Left lung (tissue), 10 donors: ENCODE results near the gene PROSER2. TPM values are rescaled to one million over a fixed set of nuclear protein-coding genes. Genes with fewer than 3 reads are reported as not detected.

Experiments
- ATAC-seq: fragments of 200-7000 bp; cut with Tn5 transposase; one replicate; pipeline ENCODE4 v1.9.1; 2020; ENCODE audit warnings: moderate library complexity
- DNase-seq, 4 donors: peaks; one replicate each; pipeline ENCODE4 v3.0.0-alpha.2; 2013 to 2020
- H3K27ac ChIP-seq, 2 donors: fragments of 200-600 bp; sonication (generic) in 1 of 2; one replicate each; pipeline versions ENCODE4 v1.5.0 to v1.8.0; 2020 to 2021
- H3K27me3 ChIP-seq, 2 donors: fragments of 200-600 bp; sonication (generic) in 1 of 2; one replicate each; pipeline versions ENCODE4 v1.5.0 to v1.8.0; 2020 to 2021
- H3K36me3 ChIP-seq, 2 donors: fragments of 200-600 bp; sonication (generic) in 1 of 2; one replicate each; pipeline versions ENCODE4 v1.5.0 to v1.8.0; 2020 to 2021
- H3K4me1 ChIP-seq, 2 donors: fragments of 200-600 bp; one replicate each; pipeline ENCODE4 v1.8.0; 2021
- H3K4me3 ChIP-seq, 2 donors: fragments of 200-600 bp; sonication (generic) in 1 of 2; one replicate each; pipeline versions ENCODE4 v1.5.0 to v1.8.0; 2020 to 2021; ENCODE audit warnings: mild to moderate bottlenecking in 1 of 2
- H3K9me3 ChIP-seq, 2 donors: fragments of 200-600 bp; sonication (generic) in 1 of 2; one replicate each; pipeline versions ENCODE4 v1.5.0 to v1.8.0; 2020 to 2021
- CTCF ChIP-seq, 2 donors: fragments of 200-600 bp; sonication (generic) in 1 of 2; IDR thresholded peaks; one replicate each; pipeline versions ENCODE4 v1.5.0 to v1.8.0; 2021; ENCODE audit warnings: antibody characterized with exemption in 2 of 2
- intact Hi-C, 2 donors: fragments of 100-400 bp; cut with DNase I; formaldehyde crosslinking; loops; one replicate each; pipeline versions ENCODE4 v1.11.2 to v1.14.2; 2022
- polyA plus RNA-seq, 6 donors: library from polyadenylated mRNA; unstranded; fragments of 120-200 nt; gene quantifications; one replicate each; pipeline ENCODE4 v1.2.1, GENCODE V29; 2013; ENCODE audit not compliant: insufficient read length in 6 of 6
- total RNA-seq, 2 donors: library from RNA; stranded (reverse); fragmentation: NEBNext Ultra II Directional; extraction: Animal tissue kit (Norgen Biotek cat#: 25700); gene quantifications; one replicate each; pipeline ENCODE4 v1.2.1, GENCODE V29; 2021
- donor health status: DM: no; HTN: yes; CAD: no.
- donor health status: DM: no; HTN: no; CAD: no.

The PROSER2 gene
- total and polyA plus RNA-seq, 8 donors = 2.0 to 14.8 (median 3.1) TPM

GRCh38 chr10:11895108-11895466, 71.9 kb downstream of the PROSER2 start:
- Histone ChIP-seq H3K27me3 (no peaks in the 10 kb centered on the region), H3K36me3 (no peaks in the 10 kb centered on the region), H3K27ac (no peak overlapping the region), H3K4me1 (no peaks in the 10 kb centered on the region), H3K4me3 (no peak overlapping the region), H3K9me3 (no peaks in the 10 kb centered on the region)
- TF ChIP-seq CTCF (IDR thresholded peaks at IDR 0.05) = no peak
- peak in 1 of 4 donors; percentile 43 for DNase-seq
- ATAC-seq = no peak
- intact Hi-C loops = no loop called here

GRCh38 chr10:11895598-11895997, 72.4 kb downstream of the PROSER2 start:
- DNase-seq (no peak), ATAC-seq (no peak)
- Histone ChIP-seq H3K4me3 (no peak overlapping the region), H3K4me1 (no peaks in the 10 kb centered on the region), H3K9me3 (no peaks in the 10 kb centered on the region), H3K36me3 (no peaks in the 10 kb centered on the region), H3K27me3 (no peaks in the 10 kb centered on the region), H3K27ac (no peak overlapping the region)
- intact Hi-C loops = no loop called here
- no peak for TF ChIP-seq CTCF (IDR thresholded peaks at IDR 0.05)

GRCh38 chr10:11896549-11897200, 73.5 kb downstream of the PROSER2 start:
- no peaks in the 10 kb centered on the region for H3K36me3 ChIP-seq
- no peaks in the 10 kb centered on the region for H3K4me1 ChIP-seq
- H3K4me3 ChIP-seq = no peak overlapping the region
- TF ChIP-seq CTCF (IDR thresholded peaks at IDR 0.05) = no peak
- ATAC-seq (no peak), DNase-seq (no peak)
- intact Hi-C loops = no loop called here
- H3K27me3 ChIP-seq = no peaks in the 10 kb centered on the region
- no peak overlapping the region for H3K27ac ChIP-seq
- no peaks in the 10 kb centered on the region for H3K9me3 ChIP-seq

- H3K9me3 ChIP-seq = no peaks in the 10 kb centered on the region
- DNase-seq = no peak
- H3K36me3 ChIP-seq = no peaks in the 10 kb centered on the region
- no peak for ATAC-seq
- H3K4me3 ChIP-seq = no peak overlapping the region
- H3K27ac ChIP-seq = peak overlapping the region in 1 of 2 donors; percentile 63
- H3K27me3 ChIP-seq = no peaks in the 10 kb centered on the region
- TF ChIP-seq CTCF (IDR thresholded peaks at IDR 0.05) = no peak
- H3K4me1 ChIP-seq = no peaks in the 10 kb centered on the region
- intact Hi-C loops = no loop called here
These were observed 74.8 kb downstream of the PROSER2 start for GRCh38 chr10:11898033-11898371.

GRCh38 chr10:11898372-11899066, 75.4 kb downstream of the PROSER2 start:
- H3K27me3 ChIP-seq = no peaks in the 10 kb centered on the region
- DNase-seq (peak in 3 of 4 donors; percentile 36 to 81 (median 72)), ATAC-seq (peak; percentile 89)
- H3K4me3 ChIP-seq = no peak overlapping the region
- H3K9me3 ChIP-seq = no peaks in the 10 kb centered on the region
- H3K4me1 ChIP-seq = no peaks in the 10 kb centered on the region
- TF ChIP-seq CTCF (IDR thresholded peaks at IDR 0.05) = no peak
- H3K36me3 ChIP-seq = no peaks in the 10 kb centered on the region
- intact Hi-C loops = no loop called here
- H3K27ac ChIP-seq = peak overlapping the region; percentile 39 to 63
